Measurements from ENCODE around the gene NTHL1. TPM values are rescaled to one million over a fixed set of nuclear protein-coding genes. Genes with fewer than 3 reads are reported as not detected.
A peak's percentile ranks its signal among the peaks of the same experiment; 100 is the strongest.

NTHL1 gene
- total and polyA plus RNA-seq, 2 of the 8 experiments (the other 6 are each of a cell fraction or from before 2014, with no cell fraction given): 70.9 to 150 TPM

GRCh38 chr16:2008009-2008526 is 39.6 kb downstream of the NTHL1 start:
- Histone ChIP-seq H2BK120ac (replicated peaks; ENCODE audit: low read depth, low read length) (no peak overlapping the region), H3K36me3 (ENCODE audit: control insufficient read depth in 2 of 4, insufficient read depth in 4 of 4, low read length in 3 of 4) (peaks cover 0 to 4% (median under 1%) of the 10 kb centered on the region in 4 experiments; a peak in 2 of 8 replicates), H3K56ac (replicated peaks; ENCODE audit: insufficient read length, low read depth, low read length) (no peak overlapping the region), H2BK15ac (ENCODE audit: low read length) (no peak overlapping the region), H3K27me3 (replicated peaks in 1 of 4; ENCODE audit: control insufficient read depth in 3 of 4, extremely low read depth in 1 of 4, insufficient read depth in 3 of 4, low read length in 3 of 4) (no peaks in the 10 kb centered on the region), H4K91ac (replicated peaks; ENCODE audit: insufficient read length, low read length) (no peak overlapping the region), H3K4ac (replicated peaks; ENCODE audit: insufficient read length, low read depth, low read length) (no peak overlapping the region), H2BK5ac (ENCODE audit: low read depth, low read length) (no peak overlapping the region), H3K14ac (ENCODE audit: insufficient read length) (no peak overlapping the region), H2BK12ac (ENCODE audit: low read depth, low read length) (no peak overlapping the region), H2AK5ac (ENCODE audit: low read depth, low read length) (no peak overlapping the region), H3K27ac (ENCODE audit: low read depth, low read length) (no peak overlapping the region), H3K79me1 (ENCODE audit: low read depth, low read length) (peaks cover 9% of the 10 kb centered on the region; the same call in 1 of the 2 replicates), H3K23me2 (ENCODE audit: low read depth, low read length) (peaks cover 12% of the 10 kb centered on the region; the same call in 1 of the 2 replicates), H3K18ac (ENCODE audit: extremely low read depth, low read length) (no peak overlapping the region), H3K9me3 (ENCODE audit: insufficient read depth in 2 of 2, low read depth in 1 of 2, low read length in 1 of 2) (no peaks in the 10 kb centered on the region), H3K4me1 (replicated peaks in 1 of 4; ENCODE audit: control insufficient read depth in 3 of 4, insufficient read depth in 4 of 4, low read length in 3 of 4) (peaks cover 3 to 38% (median 22%) of the 10 kb centered on the region in 4 experiments), H4K8ac (ENCODE audit: extremely low read depth, insufficient read depth, low read length) (no peak overlapping the region), H3K9ac (replicated peaks in 1 of 4; ENCODE audit: extremely low read depth in 1 of 4, low read depth in 3 of 4, low read length in 3 of 4) (no peak overlapping the region), H2BK20ac (ENCODE audit: low read length) (no peak overlapping the region), H4K20me1 (replicated peaks in 1 of 2; ENCODE audit: control insufficient read depth in 1 of 2, insufficient read depth in 2 of 2, low read length in 2 of 2) (peaks cover 23 to 51% of the 10 kb centered on the region in 2 experiments), H3K79me2 (ENCODE audit: control insufficient read depth in 1 of 2, insufficient read depth in 2 of 2, low read length in 2 of 2) (peaks cover 22 to 50% of the 10 kb centered on the region in 2 experiments; a peak in 3 of 4 replicates), H3K4me2 (ENCODE audit: insufficient read depth in 1 of 2, low read depth in 2 of 2, low read length in 2 of 2) (peak overlapping the region; percentile 89 to 92; a peak in 3 of 4 replicates), H4K5ac (ENCODE audit: insufficient read length, low read depth, low read length) (no peak overlapping the region), H3K23ac (ENCODE audit: insufficient read length) (no peak overlapping the region), H2AFZ (ENCODE audit: low read length) (no peak overlapping the region), H3K4me3 (ENCODE audit: extremely low read depth in 1 of 4, insufficient read depth in 2 of 4, low read depth in 3 of 4, low read length in 4 of 4) (peak overlapping the region in 3 of 4 experiments; percentile 80 to 95 (median 86); a peak in 5 of 8 replicates)
- no peak for TF ChIP-seq HDAC2 (IDR thresholded peaks at IDR 0.05; ENCODE audit: borderline replicate concordance in 1 of 2, low read depth in 2 of 2, low read length in 2 of 2)
- POLR2A ChIA-PET (ENCODE audit: partially characterized antibody): interaction anchor here (0.6 to 2.8 kb wide), 14 partner anchors 9 to 232 kb away, joined by 3 to 17 read pairs (median 4); partner anchors contain the start of genes NPW, RPS2, TBL3 and TRAF7
- WGBS, 2 experiments (ENCODE audit: extremely low coverage in 1 of 2, insufficient coverage in 1 of 2, insufficient read length in 1 of 2, insufficient replicate concordance in 2 of 2, low coverage in 1 of 2, low lambda C conversion rate in 2 of 2, missing lambda C conversion rate in 1 of 2): 90% methylated on average over 15 of the region's 15 CpGs; no CpG with 5 or more reads in 1 of the 2 experiments
- CTCF ChIA-PET (ENCODE audit: partially characterized antibody): interaction anchor here (0.8 to 2.8 kb wide), 10 partner anchors 9 to 139 kb away, joined by 3 to 7 read pairs (median 6); partner anchors contain the start of genes NHERF2 and NPW
- no peak for DNase-seq (ENCODE audit: low read depth in 1 of 2, low spot score in 2 of 2)
- no peak for FAIRE-seq

Measured in H1 (cell line).